Dedifferentiated amniotic fluid mesenchymal stem cell (primary cell): ENCODE measurements around the gene CD93.

ENCODE experiments used
- DNase-seq: peaks from one replicate; pipeline ENCODE4 v3.0.0-alpha.2; 2016; ENCODE audit errors: extremely low spot score

The CD93 gene

DNA sequence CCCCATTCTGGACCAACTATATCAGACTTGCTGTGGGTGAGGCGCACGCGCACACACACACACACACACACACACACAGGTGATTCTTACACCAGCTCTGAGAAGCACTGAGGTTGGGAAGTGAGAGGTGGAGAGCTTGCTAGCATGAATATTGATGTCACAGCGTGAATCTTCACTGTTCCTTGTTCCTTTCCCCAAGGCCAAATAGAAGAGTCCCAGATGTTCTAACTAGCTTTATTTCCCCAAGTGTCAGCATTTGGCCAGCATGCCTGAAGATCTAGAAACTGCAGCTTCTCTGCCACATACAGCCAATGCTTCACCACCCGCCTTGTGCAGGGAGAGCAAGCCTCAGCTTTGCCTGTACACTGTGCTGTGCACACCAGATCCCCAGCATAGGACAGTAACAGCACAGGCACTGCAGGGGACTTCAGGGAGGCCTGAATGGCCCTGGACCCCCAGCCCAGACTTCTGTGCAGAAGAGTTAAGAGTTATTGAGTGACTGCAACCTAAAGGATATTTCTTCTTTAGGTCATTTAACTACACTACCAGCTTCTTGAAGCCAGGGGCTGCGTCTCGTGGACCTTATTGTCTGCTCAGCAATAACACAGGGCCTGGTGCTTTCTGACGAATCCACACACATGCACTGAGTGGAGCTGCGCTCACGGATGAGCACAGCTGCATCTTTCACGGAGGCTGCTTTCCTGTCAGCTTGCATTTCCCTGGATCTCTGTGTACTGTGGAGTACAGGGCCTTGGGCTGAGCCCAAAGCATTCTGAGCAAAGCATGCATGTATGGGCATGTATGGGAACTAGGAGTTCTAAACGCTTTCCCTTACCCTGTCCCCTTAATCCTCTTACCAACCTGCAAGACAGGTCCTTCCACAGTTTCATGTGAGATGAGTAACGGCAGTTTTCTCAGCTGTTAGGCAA is 13.9 kb upstream of the CD93 start:
- DNase-seq: no peak

DNA sequence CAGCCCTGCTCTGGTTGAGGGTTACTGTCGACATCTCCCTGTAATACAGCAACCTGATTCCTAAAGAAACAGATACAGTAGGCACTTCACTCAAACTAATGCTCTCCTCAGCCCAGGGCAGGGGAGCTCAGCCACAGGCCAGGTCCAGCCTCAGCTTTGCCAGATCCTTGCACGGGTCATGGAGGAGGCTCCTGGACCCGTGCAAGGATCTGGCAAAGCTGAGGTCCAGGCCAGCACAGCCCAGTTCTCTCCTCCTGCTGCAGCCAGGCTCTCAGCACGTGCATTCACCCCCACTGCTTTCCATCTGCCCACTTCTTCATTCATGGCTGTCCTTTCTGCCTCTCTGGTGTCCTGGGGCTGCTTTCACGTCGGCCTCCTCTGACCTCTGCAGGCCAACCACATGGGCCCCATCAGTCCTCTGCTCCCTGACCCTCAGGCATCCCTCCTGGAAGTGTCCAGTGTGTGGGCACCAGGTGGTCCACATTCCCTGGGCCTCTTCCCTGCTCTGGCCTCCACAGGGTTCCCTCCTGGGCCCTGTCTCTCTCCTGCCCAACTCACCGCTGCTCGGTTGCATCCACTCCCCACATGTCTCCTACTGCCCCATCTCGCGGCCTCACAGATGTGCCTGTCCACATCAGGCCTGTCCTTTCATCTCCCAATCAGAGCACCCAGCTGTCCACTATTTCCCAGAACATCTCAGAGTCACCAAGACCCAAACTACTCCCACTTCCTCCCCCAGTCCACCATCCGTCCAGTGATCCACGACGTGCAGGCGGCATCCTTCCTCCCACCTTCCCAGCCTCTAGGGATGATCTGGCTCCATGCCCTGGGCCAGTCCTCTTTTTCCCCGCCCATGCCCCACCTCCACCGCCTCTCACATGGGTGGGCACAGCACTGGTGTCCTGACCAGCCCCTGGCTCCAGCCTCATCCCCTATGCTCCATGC is 11.8 kb upstream of the CD93 start:
- DNase-seq: no peak

DNA sequence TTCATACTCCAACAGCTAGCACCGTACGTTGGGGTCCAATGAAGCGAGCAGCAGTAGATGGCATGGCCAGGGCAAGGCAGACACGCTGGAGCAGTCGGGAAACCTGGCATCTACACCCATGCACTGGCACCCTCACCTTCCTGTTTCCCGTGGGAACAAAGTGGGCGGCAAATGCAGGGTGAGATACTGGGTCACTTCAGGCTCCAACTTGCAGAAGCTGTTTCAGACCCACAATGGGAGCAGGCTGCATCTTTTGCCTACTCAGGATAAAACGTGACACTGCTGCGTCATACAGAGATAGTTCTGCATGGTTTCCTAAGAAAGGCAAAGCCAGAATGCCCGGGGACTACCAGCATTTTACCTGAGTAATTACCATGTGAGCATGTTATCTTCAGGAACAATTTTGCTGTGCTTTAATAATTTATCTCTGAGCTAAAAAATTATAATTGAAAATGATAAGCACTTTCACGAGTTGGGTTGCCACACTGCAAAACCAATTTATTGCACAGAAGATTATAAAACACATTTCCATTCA is 10.9 kb upstream of the CD93 start:
- no peak for DNase-seq

DNA sequence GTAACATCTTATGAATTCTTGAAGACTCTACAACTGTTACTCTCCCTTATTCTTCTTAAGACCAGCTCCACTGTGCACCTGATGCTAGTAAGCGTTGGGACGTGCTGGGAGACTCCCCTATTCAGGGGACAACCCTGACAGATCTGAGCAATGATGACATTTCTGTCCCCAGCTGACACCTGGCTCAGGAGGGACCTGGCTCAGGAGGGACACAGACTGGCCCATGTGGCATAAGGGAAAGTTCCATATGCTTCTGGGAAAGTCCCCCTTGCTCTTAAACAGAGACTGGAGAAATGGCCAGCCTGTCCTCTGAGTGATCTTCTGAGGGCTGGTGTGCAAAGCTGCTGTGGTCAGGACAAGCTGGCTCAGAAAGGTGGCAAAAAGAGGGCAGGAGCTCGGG is 10.0 kb upstream of the CD93 start:
- DNase-seq: no peak

DNA sequence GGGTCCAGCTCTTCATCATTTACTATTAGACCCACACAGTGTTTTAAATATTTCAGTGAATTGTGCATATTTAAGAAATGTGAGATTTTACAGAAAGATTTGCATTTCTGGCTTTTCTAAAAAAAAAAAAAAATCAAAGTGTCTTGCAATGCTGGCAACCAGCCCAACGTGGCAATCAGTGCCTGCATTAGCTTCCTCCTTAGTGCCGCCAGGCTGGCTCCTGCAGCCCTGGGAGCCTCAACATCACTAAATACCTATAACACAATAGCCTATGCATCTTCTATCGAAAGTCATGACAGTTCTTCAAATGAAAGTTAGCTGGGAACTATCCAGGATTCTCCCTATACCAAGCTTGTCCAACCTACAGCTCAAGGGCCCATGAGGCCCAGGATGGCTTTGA is 9.4 kb upstream of the CD93 start:
- no peak for DNase-seq

DNA sequence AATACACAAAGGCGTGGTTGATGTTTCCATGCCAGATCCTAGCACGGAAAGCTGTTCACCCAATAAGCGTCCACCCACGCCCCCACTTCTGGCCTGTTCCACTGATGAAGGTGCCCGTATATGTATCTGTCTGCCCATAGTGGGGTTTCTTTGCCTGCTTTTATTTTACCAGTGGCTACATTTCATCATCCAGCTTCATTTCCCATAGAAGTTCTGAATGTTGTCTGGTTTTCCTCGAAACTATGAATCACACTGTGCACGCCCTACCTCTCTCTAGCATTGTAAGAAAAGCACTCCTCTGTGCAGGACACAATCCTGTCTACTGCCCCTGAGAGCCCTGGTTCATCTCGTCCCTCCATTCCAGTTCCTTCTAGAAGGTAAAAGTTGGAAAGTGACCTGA is 8.8 kb upstream of the CD93 start:
- DNase-seq: no peak

DNA sequence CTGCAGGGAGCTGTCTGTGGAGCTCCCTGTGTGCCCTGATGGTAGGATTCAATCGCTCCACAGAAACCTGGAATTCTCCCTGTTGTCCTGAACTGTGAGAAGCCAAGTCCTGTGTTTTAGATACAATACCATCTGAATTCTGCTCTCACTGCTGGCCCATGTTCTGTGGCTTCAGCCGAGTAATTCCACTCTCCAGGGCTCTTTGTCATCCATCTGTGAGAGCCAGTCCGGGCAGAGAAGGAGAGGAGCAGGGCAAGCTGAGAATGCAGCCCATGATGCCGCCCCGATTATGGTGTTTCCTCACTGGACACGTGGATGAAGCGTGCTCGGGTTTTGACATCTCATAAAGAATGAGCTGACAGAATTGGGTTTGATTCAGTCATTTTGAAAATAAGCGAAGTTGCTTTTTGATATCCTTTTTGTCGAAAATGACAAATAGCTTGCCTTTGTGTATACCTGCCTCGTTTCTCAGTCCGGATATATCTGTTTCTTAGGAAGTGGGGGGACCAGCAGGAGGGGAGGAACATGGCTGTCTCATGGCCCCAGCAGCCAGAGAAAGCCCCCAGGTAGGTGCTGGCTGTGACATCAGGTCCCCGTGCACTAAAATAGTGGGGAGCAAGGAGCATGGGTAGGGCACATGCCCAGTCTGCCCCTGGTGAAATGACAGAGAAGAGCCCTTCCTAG is 8.2 kb upstream of the CD93 start:
- no peak for DNase-seq

DNA sequence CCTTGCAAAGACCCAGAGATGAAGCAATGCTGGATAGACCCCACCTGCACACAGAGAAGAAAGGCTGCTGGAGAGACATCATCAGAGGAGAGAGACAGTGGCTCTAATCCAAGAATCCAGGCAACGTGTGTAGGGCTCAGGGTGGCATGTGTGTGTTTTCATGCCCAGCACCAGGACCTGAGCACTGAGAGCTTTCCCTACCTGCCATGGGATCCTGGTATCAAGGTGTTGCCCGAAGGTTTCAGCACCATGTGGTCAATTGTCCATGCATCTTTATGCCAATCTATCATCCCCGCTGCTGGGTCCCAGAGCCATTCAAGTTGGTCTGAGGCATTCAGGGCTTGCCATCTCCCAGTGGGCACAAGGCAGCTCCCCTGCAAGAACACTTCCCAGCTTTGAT is 7.5 kb upstream of the CD93 start:
- no peak for DNase-seq

DNA sequence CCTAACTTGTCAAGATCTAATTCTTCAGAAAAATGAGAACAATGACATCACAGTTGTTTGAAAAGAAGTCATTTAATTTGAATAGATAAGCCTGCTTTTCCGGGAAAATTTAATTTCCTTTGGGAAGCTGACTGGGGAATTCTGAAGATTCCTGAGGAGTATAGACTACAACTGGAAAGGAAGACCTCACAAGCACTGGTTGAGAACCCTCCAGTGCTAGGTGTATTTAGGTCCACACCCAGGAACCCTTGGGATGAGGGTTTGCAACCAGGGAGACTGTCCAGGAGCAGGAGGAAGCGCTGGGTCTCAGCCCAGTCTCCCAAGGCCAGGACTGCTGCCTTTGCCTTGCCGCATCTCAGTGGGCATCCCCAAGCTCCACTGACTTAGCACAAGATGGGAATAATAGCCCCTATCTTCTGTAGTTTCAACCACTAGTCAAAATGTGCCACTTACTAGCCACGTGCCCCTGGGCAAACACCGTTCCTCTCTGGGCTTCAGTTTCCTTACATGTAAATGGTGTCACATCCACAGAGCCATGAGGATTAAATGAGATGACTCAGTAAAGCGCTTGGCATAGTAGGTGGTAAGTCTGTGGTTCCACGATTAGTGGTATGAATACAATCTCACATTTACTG is 6.9 kb upstream of the CD93 start:
- no peak for DNase-seq

DNA sequence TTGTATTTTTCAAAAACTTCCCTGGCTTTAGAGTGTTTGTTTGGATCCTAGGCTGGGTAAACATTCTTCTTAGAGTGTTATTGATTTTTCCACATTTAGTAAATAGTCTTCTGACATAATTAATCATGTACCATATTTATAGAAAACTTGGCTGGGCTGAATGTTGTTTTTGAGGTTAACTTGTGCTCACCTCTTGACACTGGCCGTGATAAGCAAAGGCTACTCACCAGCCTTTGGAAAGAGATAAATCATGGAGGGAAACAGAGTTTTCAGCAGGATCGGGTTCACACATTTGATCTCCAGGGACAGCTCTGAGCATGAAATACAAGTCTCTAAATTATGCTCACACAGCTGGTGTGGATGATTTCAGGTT is 6.2 kb upstream of the CD93 start:
- no peak for DNase-seq

DNA sequence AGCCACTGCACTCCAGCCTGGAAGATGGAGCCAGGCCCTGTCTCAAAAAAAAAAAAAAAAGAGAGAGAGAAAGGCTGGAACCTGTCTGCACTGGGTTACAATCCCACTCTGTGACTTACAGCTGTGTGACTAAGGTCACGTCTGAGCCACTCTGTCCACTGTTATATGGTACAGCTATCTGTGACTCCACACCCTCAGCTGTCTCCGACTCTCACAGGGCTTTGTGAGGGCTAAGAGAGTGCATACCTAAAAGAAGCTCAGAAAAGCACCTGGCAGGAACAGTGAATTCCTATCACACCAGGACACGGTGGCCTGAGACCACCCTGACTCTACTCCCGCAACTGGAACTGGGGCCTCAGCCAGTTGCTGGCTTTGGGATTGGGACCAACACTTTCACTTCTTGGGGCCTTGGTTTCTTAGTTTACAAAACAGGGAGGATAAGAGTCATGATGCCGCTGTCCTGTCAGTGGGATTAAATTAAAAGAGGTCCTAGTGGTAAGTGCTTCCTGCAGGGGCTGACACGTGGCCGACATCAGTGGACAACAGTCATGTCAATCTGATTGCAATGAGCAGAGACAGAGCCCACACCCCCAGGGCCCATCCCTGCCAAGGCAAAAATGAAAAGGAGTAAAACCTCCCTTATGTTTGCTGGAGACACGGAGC is 5.7 kb upstream of the CD93 start:
- no peak for DNase-seq

DNA sequence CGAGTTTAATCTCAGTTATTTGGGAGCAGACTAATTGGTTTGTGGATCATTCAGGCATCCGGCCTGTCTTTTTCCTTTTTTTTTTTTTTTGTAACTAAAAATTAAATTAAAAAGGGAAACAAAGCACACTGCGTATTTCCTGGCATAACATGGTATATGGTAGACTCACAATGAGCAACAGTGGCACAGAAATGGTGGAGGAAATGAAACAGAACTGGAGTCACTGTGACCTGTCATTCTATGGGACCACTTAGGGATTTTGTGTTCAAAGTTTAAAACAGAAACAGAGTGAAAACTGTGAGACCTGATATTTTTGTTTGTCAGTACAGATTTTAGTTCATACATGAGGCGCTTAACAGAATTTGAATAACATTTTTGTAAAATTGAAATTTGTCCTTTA is 4.8 kb upstream of the CD93 start:
- DNase-seq: no peak

DNA sequence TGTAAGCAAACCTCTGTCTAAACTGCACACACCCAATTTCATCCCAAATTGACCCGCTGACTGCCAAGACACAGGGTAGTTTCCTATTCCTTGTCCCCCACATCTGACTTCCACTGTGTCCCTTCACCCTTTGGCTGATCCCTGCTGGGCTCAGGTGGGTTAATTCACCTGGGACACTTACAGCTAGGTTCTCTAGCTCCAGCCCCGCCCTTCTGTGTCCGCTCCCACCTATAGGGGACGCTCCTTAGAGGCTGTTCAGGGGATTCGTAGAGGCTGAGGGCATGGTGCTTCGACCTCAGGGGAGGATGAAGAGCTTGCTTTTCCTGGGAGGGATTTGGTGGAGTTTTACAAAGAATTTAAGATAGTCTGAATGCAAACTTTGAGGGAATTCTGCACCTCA is 4.0 kb upstream of the CD93 start:
- no peak for DNase-seq

DNA sequence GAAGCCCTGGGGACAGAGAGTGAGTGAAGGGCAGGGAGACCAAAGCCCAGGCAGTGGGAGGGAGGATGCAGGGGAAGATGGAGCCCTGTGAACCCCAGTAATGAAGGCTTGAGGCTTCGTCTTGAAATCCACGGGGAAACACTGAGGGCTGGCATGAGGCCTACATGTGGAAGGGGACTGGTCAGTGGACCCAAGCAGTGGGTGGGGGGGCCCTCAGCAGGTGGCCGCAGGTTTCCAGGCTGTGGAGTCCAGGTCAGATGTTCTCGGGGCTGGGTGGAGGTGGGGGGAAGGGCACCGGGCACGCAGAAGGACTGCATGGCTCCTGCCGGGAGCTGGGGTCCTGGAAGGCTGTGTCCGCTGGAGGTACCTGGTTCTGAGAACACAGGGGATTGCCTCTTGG is 2.7 kb upstream of the CD93 start:
- DNase-seq: no peak

DNA sequence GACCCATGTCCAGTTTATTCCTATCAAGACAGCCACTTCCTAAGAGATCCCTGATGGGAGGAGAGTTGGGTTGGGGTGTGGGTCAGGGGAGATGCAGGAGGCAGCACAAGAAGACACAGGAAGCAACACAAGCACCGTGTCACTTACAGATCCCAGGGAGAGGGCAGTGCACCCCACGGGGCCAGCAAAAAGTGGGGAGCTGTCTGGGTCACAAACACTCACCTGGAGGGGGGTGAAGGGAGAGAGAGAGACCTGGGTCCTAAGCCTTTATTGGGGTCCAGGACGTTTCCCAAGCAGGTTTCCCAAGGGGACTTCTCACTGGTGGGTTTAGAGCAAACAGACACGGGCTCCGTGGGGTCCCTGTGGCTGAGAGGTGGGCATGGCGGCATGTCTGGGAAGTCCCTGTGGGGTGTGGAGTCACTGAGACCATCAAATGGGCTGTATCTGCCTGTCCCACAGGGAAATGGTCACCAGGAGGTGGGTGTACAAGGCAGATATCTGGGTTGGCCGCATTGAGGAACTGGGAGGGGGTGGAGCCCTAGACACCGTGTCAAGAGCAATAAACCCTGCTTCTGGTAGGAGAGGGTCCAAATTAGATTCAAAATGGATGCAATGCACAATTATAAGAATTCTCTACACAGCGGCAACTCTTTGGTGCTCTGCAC is 1.6 kb upstream of the CD93 start:
- no peak for DNase-seq

DNA sequence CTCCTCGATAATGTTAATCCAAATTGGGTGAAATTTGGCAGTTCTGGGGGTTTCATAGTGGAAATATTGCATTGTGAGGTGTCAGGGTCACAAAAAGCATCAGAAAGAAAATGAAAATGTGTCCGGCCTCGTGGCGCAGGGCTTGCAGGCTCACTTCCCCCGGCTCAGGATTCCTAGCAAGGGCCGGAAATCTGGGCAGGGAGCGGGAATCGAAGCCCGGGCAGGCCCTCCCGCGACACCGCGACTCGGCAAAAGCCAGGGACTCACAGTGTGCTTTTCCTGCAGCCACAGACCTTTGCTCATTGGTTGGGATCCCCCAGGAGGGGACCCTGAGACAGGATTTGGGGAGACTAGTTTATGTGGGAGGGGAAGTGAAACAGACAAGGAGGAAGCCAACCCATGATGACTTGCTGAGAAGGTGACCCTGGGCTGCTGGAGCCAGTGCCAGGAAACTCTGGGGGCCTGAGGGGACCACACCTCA is 847 bp upstream of the CD93 start:
- no peak for DNase-seq

DNA sequence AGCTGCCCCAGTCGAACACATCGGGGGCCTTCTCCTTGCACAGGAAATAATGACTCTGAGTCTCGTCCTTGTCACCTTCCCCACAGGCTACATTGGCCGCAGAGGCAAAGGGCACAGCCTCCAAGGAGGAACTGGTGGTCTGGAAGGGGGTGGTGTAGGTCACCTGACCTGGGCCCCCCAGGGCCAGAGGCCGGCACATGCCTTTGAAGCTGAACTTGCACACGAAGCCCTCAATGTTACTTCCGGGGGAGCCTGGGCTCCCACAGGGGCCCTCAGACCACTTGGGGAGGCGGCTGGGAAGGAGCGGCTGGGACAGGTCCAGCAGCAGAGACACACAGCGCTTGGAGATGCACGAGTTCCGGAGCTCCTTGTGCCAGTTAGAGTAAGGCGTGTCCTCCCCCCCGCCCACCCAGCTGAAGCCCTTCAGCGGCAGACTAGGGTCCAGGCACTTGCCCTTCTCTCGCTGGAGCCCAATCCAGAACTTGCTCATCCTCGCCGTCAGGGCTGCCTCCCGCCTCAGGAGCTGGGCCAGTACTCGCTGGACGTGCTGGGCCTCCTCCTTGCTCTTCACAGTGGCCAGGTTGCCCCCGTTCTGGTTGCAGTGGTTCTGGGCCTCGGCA is 578 bp downstream of the CD93 start:
- DNase-seq: no peak

DNA sequence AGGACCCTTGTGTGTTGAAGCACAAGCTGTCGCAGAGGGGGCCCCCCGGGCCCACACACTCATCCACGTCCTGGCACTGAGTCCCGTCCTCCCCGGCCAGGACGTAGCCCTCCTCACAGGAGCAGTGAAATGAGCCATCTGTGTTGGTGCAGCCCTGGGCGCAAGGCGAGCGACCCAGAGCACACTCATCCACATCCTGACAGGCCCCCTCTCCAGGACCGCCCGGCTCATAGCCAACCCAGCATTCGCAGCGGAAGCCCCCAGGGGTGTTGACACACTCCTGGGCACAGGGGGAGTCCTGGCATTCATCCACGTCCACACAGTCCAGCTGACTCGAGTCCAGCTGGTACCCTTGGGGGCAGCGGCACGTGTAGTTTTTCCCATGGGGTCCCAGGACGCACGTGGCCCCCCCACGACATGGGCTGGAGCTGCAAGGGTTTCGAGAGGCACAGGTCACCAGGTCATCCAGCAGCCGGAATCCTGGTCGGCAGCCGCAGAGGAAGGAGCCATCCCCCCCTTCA is 1.2 kb downstream of the CD93 start:
- no peak for DNase-seq

DNA sequence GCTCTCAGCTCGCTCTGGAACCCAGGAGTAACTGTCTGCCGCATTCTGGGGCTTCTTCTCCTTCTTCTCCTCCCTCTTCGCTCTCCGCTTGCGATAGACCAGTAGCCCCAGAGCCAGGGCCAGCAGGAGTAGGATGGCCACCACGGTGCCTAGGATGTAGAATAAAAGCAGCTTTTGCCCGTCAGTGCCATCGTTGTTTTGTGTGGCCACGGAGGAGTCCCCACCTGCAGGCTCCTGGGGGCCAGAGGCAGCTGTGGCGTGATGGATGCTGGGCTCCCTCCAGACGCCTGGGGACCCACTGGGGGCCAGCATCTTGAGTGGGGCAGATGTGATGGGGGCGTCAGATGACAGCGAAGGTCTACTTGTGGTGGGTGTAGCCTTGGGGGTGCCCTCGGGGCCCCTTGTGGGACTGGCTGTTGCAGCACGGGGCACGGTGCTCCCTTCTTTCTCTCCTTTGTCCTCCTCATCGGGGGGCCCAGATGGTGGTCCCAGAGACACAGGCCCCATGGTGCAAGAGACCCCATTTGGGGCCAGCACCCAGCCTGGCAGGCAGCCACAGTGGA is 1.8 kb downstream of the CD93 start:
- DNase-seq: no peak
